Neural cell (in vitro differentiated cells): Measurements from ENCODE around the gene CSK. TPM values are rescaled to one million over a fixed set of nuclear protein-coding genes. Genes with fewer than 3 reads are reported as not detected.

Experiments used
- H2AFZ ChIP-seq: fragments of 200-600, 300-800 bp; sonication (generic), shearing (Covaris generic); 2 replicates; pipeline ENCODE4 v1.6.0; 2014; ENCODE audit warnings: low read depth, mild to moderate bottlenecking, antibody characterized with exemption, low read length, moderate library complexity
- H3F3A ChIP-seq: fragments of 200-600 bp; shearing (Covaris generic); 2 replicates; pipeline ENCODE4 v1.6.1; 2016; ENCODE audit warnings: mild to moderate bottlenecking, moderate library complexity, mixed read lengths, antibody characterized with exemption, low read length; ENCODE audit not compliant: insufficient read depth, poor library complexity, severe bottlenecking
- H3K27ac ChIP-seq: fragments of 200-600, 300-800 bp; sonication (generic), shearing (Covaris generic); 2 replicates; pipeline ENCODE4 v1.5.1; 2014; ENCODE audit warnings: mild to moderate bottlenecking, low read length, moderate library complexity
- H3K27me3 ChIP-seq: fragments of 300-800, 200-600 bp; sonication (generic), shearing (Covaris generic); 2 replicates; pipeline ENCODE4 v1.6.0; 2014; ENCODE audit warnings: mild to moderate bottlenecking, low read depth, low read length, moderate library complexity; ENCODE audit not compliant: insufficient read depth
- H3K36me3 ChIP-seq: fragments of 300-800, 200-600 bp; sonication (generic), shearing (Covaris generic); 2 replicates; pipeline ENCODE4 v1.5.1; 2014; ENCODE audit warnings: mild to moderate bottlenecking, antibody characterized with exemption, low read length, moderate library complexity; ENCODE audit not compliant: insufficient read depth
- H3K4me2 ChIP-seq: fragments of 300-800, 200-600 bp; sonication (generic), shearing (Covaris generic); 2 replicates; pipeline ENCODE4 v1.6.0; 2014; ENCODE audit warnings: mild to moderate bottlenecking, low read length
- H3K4me3 ChIP-seq: fragments of 300-800, 200-600 bp; sonication (generic), shearing (Covaris generic); 2 replicates; pipeline ENCODE4 v1.5.1; 2014; ENCODE audit warnings: mild to moderate bottlenecking, low read length, moderate library complexity
- H3K79me2 ChIP-seq: fragments of 200-600 bp; shearing (Covaris generic); replicated peaks from 2 replicates; pipeline ENCODE4 v1.6.0; 2014; ENCODE audit warnings: mild to moderate bottlenecking, low read length, moderate library complexity; ENCODE audit not compliant: insufficient read depth
- H3K9ac ChIP-seq: fragments of 300-800, 200-600 bp; sonication (generic), shearing (Covaris generic); 2 replicates; pipeline ENCODE4 v1.6.1; 2016; ENCODE audit warnings: mild to moderate bottlenecking, low read length, mixed read lengths
- H3K9me2 ChIP-seq: fragments of 200-600 bp; shearing (Covaris generic); 2 replicates; pipeline ENCODE4 v1.6.1; 2016; ENCODE audit warnings: mild to moderate bottlenecking, low read length, mixed read lengths; ENCODE audit not compliant: insufficient read depth
- H3K9me3 ChIP-seq: fragments of 200-600, 300-800 bp; sonication (generic), shearing (Covaris generic); 2 replicates; pipeline ENCODE4 v1.6.1; 2016; ENCODE audit warnings: mild to moderate bottlenecking, mixed run types, low read length, moderate library complexity, mixed read lengths
- H4K20me1 ChIP-seq: fragments of 200-600 bp; shearing (Covaris generic); 2 replicates; pipeline ENCODE4 v1.6.1; 2016; ENCODE audit warnings: mild to moderate bottlenecking, mixed run types; ENCODE audit not compliant: insufficient read depth
- EP300 ChIP-seq: fragments of 450-650 bp; conservative IDR thresholded peaks from 2 replicates; pipeline ENCODE4 v1.6.1; 2014; ENCODE audit warnings: antibody characterized with exemption, mild to moderate bottlenecking, moderate library complexity; ENCODE audit not compliant: poor library complexity, severe bottlenecking
- MXI1 ChIP-seq: fragments of 450-650 bp; conservative IDR thresholded peaks from 2 replicates; pipeline ENCODE4 v1.6.1; 2014; ENCODE audit warnings: antibody characterized with exemption, mild to moderate bottlenecking; ENCODE audit not compliant: poor library complexity, severe bottlenecking
- POLR2AphosphoS5 ChIP-seq: IDR thresholded peaks from 2 replicates; pipeline ENCODE4 v1.6.1; 2012
- RAD21 ChIP-seq: fragments of 450-650 bp; conservative IDR thresholded peaks from 2 replicates; pipeline ENCODE4 v1.6.1; 2014; ENCODE audit warnings: antibody characterized with exemption, mild to moderate bottlenecking, moderate library complexity
- SMC3 ChIP-seq: fragments of 450-650 bp; conservative IDR thresholded peaks from 2 replicates; pipeline ENCODE4 v1.6.1; 2014; ENCODE audit warnings: antibody characterized with exemption, mild to moderate bottlenecking, moderate library complexity; ENCODE audit not compliant: poor library complexity
- TAF1 ChIP-seq: IDR thresholded peaks from 2 replicates; pipeline ENCODE4 v1.6.1; 2012; ENCODE audit warnings: low read depth
- polyA plus RNA-seq: library from polyadenylated mRNA; depleted of rRNA; stranded (reverse); fragments of >200 nt; gene quantifications from 2 replicates; pipeline ENCODE4 v1.2.3, GENCODE V29; 2014
- TF ChIP-seq, protein P1 (sequence below): fragments of 450-650 bp; IDR thresholded peaks from 2 replicates; pipeline ENCODE4 v1.5.1; 2014; ENCODE audit warnings: antibody characterized with exemption, mild to moderate bottlenecking, moderate library complexity; ENCODE audit not compliant: poor library complexity, severe bottlenecking
- TF ChIP-seq, protein P2 (sequence below): IDR thresholded peaks from 2 replicates; pipeline ENCODE4 v1.6.1; 2012; ENCODE audit warnings: borderline replicate concordance

CSK gene
- polyA plus RNA-seq, 1 donor from 2014 or later = 45.5 TPM

DNA sequence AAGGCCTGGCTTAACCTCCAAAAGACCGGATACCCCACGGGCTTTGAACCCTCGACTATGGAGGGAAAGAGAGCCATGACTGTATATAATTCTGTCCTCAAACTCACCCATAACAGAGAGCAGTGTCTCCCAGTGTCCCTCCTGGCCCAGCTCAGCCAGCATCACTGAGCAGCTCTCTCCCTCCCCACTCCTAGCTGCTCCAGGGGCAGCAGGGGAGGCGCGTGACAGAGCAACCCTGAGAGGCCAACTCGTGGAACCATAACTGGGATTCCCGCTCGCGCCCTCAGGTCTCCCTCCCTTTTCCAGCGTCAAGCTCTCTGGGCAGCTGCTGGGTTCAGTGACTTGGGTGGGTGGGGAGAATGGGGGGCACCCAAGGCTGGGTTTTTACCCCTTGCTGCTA is 44.0 kb downstream of the CSK start:
- Histone ChIP-seq H3K27ac (no peak overlapping the region), H3K9me2 (no peaks in the 10 kb centered on the region), H3K79me2 (no peaks in the 10 kb centered on the region), H3K27me3 (peaks cover 50% of the 10 kb centered on the region), H4K20me1 (no peaks in the 10 kb centered on the region), H3K9ac (no peak overlapping the region), H3K36me3 (no peaks in the 10 kb centered on the region), H3K4me2 (no peak overlapping the region), H3K4me3 (no peak overlapping the region), H3F3A (no peaks in the 10 kb centered on the region), H2AFZ (no peak overlapping the region), H3K9me3 (no peaks in the 10 kb centered on the region)
- TF ChIP-seq SMC3 = no peak
- TF ChIP-seq POLR2AphosphoS5 = no peak
- no peak for TF ChIP-seq RAD21
- TF ChIP-seq TAF1 = no peak
- TF ChIP-seq, protein P1, sequence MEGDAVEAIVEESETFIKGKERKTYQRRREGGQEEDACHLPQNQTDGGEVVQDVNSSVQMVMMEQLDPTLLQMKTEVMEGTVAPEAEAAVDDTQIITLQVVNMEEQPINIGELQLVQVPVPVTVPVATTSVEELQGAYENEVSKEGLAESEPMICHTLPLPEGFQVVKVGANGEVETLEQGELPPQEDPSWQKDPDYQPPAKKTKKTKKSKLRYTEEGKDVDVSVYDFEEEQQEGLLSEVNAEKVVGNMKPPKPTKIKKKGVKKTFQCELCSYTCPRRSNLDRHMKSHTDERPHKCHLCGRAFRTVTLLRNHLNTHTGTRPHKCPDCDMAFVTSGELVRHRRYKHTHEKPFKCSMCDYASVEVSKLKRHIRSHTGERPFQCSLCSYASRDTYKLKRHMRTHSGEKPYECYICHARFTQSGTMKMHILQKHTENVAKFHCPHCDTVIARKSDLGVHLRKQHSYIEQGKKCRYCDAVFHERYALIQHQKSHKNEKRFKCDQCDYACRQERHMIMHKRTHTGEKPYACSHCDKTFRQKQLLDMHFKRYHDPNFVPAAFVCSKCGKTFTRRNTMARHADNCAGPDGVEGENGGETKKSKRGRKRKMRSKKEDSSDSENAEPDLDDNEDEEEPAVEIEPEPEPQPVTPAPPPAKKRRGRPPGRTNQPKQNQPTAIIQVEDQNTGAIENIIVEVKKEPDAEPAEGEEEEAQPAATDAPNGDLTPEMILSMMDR = no peak
- no peak for TF ChIP-seq EP300

DNA sequence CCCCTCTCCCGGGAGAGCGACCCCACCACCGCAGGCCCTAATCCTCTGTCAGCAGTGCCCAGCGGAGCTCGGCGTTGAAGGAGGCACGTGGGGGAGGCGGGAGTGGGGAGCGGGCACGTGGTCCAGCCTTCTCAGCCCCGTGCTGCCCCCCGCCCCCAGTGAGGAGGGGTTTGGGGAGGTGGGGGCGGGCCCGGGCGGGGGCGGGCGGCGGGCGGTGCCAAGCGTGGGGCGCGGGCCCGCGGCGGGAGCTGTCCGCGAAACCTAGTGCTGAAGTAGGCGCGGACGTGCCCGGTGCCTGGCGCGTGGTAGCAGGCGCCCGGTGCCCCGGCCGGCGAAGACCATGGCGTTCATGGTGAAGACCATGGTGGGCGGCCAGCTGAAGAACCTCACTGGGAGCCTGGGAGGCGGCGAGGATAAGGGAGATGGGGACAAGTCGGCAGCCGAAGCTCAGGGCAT is 44.5 kb downstream of the CSK start, which contains the start of gene CPLX3:
CPLX3 (plus strand) TSS at position 264 of the 456 bp plus-strand sequence; CDS start at position 341, 77 bp downstream.
- Histone ChIP-seq H3K9ac (no peak within 1 kb of the TSS), H3F3A (no peaks in the 10 kb centered on the region), H4K20me1 (no peaks in the 10 kb centered on the region), H3K9me2 (no peaks in the 10 kb centered on the region), H3K4me3 (no peak within 1 kb of the TSS), H3K27ac (no peak within 1 kb of the TSS), H3K27me3 (peaks cover 50% of the 10 kb centered on the region), H3K9me3 (no peaks in the 10 kb centered on the region), H2AFZ (no peak within 1 kb of the TSS), H3K4me2 (no peak within 1 kb of the TSS), H3K79me2 (no peaks in the 10 kb centered on the region), H3K36me3 (no peaks in the 10 kb centered on the region)
- no peak for TF ChIP-seq MXI1
- TF ChIP-seq, protein P2, sequence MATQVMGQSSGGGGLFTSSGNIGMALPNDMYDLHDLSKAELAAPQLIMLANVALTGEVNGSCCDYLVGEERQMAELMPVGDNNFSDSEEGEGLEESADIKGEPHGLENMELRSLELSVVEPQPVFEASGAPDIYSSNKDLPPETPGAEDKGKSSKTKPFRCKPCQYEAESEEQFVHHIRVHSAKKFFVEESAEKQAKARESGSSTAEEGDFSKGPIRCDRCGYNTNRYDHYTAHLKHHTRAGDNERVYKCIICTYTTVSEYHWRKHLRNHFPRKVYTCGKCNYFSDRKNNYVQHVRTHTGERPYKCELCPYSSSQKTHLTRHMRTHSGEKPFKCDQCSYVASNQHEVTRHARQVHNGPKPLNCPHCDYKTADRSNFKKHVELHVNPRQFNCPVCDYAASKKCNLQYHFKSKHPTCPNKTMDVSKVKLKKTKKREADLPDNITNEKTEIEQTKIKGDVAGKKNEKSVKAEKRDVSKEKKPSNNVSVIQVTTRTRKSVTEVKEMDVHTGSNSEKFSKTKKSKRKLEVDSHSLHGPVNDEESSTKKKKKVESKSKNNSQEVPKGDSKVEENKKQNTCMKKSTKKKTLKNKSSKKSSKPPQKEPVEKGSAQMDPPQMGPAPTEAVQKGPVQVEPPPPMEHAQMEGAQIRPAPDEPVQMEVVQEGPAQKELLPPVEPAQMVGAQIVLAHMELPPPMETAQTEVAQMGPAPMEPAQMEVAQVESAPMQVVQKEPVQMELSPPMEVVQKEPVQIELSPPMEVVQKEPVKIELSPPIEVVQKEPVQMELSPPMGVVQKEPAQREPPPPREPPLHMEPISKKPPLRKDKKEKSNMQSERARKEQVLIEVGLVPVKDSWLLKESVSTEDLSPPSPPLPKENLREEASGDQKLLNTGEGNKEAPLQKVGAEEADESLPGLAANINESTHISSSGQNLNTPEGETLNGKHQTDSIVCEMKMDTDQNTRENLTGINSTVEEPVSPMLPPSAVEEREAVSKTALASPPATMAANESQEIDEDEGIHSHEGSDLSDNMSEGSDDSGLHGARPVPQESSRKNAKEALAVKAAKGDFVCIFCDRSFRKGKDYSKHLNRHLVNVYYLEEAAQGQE = peak; percentile 25

DNA sequence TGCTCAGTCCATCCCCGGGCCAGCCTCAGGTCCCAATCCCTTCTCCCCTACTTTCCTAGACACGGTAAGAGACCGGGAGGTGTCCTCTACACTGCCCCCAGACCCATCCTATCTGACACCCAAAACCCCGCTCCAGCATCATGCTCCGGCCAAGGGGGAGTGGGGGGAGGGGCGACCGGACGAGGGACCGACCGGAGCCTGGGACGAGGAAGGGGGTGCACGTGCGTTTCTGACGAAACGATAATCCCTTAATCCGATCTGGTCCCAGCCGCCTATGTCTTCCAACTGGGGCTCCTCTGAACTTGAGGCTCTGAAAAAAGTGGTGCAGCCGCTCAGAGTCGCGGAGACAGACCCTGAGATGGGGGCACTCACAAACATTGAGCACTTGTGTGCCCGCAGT is 45.0 kb downstream of the CSK start:
- no peak overlapping the region for H3K27ac ChIP-seq
- H3K27me3 ChIP-seq = peaks cover 50% of the 10 kb centered on the region
- H4K20me1 ChIP-seq = no peaks in the 10 kb centered on the region
- no peaks in the 10 kb centered on the region for H3F3A ChIP-seq
- H3K79me2 ChIP-seq = no peaks in the 10 kb centered on the region
- H3K4me2 ChIP-seq = no peak overlapping the region
- no peak overlapping the region for H3K4me3 ChIP-seq
- H3K9me2 ChIP-seq = no peaks in the 10 kb centered on the region
- no peaks in the 10 kb centered on the region for H3K9me3 ChIP-seq
- no peak overlapping the region for H2AFZ ChIP-seq
- TF ChIP-seq, protein P2 = peak; percentile 4
- TF ChIP-seq EP300 = no peak
- no peak overlapping the region for H3K9ac ChIP-seq
- H3K36me3 ChIP-seq = no peaks in the 10 kb centered on the region
